ENCODE measurements around the gene CERCAM.

The CERCAM gene

DNA sequence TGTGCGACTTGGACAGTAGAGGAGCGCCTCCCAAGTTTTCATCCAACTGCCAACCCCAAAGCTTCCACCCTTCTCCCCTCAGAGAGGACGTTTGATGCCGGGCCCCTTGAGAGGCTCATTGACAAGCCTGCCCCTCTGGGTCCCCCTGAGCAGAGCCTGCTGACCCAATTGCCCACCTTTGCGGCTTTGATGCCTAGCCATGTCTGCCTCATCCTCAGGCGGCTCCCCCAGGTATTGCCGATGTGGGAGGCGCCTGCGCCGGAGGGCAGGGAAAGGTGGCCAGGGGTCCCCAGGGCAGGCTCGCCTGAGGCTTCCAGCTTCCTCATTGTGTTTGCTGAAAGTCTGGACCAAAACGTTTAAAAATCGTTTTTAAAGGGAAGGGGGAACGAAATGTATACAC lies 36.5 kb downstream of the CERCAM start:
- no peak for DNase-seq

DNA sequence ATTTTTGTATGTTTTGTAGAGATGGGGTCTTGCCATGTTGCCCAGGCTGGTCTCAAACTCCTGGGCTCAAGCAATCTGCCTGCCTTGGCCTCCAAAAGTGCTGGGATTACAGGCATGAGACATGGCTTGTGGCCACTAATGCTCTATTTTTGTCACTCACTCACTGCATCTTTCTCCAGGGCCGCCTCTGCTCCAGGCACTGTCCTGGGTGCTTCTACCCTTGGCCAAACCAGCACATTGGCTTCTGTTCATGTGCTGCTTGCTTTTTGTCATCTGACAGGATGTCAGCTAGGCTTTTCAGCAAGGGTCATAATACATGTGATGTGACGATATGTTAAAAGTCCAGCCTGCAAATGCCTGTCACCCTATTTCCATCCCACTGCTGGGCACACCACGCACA lies 38.4 kb downstream of the CERCAM start:
- no peak for DNase-seq

DNA sequence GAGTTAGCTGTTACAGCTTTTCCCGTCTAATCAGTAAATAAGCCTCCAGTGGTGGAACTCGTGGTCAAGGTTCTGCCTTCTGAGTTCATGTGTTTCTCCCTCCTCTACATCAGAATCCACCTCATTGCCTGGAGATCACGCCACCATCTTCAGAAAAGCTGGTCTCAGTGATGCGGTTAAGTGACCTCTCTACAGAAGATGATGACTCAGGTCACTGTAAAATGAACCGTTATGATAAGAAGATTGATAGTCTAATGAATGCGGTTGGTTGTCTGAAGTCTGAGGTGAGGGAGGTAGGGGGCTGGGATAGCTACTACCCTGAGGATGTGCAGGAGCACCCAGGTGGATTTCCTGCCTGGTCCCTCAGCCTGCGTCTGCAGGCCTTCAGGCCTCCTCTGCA lies 48.4 kb downstream of the CERCAM start:
- no peak for DNase-seq

DNA sequence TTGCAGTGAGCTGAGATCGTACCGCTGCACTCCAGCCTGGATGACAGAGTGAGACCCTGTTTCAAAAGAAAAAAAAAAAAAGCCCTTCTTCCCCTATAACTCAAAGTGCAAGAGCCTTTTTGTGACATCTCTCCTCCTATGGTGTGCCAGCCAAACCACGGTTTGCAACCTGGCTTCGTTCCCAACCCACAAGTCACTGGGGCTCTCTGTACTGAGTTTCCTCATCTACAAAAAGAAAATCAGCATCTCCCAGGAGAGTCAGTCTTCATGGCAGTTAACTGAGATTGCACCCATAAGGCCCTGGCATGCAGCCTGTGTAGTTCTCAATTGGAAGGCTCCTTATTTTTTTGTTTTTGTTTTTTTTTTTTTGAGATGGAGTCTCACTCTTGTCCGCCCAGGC lies 49.9 kb downstream of the CERCAM start:
- no peak for DNase-seq

DNA sequence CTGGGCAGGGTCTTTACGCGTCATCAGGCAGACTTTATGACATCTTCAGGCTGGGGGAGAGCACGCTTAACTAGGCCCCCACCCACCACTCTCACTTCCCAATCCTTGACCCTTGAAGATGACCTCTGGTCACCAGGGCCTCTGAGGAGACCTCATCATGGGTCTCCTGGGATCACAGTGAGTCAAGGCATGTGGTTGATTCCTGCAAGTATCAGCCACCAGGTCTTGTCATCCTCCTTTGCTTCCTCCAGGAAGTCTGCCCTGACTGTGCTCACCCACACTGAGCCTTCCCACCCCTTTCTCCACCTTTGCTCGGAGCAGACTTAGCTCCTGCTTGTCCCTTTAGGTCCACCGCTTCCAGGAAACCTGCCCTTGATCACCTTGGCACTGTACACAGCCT lies 52.4 kb downstream of the CERCAM start:
- no peak for DNase-seq

DNA sequence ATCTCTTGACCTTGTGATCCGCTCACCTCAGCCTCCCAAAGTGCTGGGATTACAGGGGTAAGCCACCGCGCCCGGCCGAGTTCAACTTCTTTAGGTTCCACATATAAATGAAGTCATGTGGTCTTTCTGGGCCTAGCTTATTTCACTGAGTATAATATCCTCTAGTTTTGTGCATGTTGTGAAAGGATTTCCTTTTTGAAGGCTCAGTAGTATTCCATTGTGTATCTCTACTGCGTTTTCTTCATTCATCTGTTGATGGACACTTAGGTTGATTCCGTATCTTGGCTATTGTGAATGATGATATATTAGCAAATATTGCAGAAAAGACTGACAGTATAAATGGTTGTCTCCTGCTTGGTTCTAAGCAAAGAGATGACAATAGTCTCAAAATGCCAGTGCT lies 55.2 kb downstream of the CERCAM start:
- no peak for DNase-seq

DNA sequence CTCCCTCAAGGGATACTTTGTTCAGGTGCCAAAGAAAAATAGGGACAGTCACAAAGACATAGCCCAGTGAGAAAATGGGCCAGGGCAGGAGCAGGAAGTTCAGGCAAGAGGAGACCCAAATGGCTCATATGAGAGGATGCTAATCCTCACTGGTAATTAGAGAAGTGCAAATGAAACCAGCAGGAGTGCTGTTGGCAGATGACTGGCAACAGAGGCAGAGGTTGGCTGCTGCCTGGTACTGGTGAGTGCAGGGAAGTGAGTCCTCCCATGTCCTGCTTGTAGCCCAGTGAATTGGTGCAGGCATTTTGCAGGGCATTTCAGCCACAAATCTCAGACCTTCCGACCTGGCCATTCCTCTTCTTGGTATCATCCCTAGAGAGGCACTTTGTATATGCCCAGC lies 58.6 kb downstream of the CERCAM start:
- no peak for DNase-seq

DNA sequence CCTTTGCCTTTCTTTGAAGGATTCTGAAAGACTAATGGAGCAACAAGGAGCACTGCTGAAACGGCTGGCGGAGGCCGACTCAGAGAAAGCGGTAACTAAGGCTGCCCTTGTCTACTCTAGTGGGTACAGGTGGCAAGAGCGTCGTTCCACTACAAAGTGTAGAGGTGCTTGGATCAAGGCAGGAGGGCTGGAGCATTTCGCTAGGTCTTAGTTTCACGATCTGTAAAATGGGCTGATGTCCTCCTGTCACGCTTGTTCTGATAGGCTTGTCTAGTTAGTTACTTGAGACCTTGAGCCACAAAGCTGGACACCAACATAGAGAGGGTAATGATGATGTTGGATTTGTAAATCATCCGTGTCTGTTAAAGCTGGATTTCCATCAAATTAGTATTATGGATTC lies 60.9 kb downstream of the CERCAM start:
- no peak for DNase-seq

DNA sequence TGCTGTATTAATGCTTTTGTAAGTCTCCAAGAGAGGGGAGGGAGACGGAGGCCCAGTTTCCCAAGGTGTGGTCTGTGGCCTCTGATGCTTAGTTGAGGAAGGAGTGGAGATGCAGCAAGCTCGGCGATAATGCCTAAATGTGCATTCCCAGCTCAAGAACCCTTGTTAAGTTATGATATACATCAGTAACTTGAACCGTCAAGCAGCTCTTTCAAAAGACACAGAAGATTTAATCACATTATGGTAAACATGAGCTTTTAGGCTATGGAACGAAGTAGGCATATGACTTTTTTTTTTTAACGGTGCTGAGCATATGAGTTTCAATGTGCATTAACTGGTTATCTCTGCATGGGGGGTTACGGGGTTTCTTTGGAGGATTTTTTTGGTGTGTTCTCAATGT lies 61.5 kb downstream of the CERCAM start:
- DNase-seq = no peak

DNA sequence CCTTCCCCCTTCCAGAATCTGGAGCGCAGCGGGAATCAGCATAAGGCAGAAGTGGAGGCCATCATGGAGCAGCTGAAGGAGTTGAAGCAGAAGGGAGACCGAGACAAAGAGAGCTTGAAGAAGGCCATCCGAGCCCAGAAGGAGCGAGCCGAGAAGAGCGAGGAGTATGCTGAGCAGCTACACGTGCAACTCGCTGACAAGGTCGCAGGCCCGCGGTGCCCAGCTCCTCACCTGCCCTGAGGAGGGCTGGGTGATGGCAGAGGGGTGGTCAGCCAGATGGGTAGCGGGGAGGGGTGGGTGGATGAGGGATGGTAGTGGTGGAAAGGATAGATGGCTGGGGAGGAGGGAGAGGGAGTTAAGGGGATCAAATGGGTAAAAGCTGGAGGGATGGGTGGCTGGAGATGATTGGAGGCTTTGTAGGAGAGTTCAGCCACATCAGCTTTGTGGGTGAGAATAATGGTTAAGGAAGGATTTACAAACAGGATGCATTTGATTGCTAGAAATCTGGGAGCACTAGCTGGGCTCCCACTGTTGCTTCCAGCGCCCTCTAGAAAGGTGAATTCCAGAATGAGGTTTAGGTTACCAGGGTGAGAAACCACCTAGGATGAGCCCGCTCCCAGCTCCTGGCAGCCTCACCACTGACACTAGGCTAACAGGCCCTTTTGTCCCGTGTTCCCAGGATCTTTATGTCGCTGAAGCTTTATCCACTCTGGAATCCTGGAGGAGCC lies 64.2 kb downstream of the CERCAM start:
- DNase-seq = no peak

DNA sequence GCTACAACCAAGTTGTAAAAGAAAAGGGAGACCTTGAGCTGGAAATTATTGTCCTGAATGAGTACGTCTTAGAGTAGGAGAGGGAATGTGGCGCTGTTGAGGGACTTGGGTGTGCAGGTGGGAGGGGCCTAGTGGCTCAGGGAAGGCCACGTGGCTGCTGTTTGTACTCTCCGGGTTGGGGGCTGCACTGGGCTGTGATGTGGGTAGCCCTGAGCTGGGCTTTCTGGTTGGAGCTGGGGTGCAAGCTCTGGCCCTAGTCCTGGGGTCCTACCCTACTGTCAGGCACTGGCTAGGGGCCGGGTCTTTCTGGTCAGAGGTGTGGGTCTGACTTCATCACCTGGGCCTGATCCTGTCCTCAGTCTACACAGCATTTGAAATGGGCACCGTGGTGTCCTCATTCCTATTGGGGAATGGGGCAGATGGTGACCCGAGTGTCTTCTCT lies 64.8 kb downstream of the CERCAM start:
- no peak for DNase-seq

DNA sequence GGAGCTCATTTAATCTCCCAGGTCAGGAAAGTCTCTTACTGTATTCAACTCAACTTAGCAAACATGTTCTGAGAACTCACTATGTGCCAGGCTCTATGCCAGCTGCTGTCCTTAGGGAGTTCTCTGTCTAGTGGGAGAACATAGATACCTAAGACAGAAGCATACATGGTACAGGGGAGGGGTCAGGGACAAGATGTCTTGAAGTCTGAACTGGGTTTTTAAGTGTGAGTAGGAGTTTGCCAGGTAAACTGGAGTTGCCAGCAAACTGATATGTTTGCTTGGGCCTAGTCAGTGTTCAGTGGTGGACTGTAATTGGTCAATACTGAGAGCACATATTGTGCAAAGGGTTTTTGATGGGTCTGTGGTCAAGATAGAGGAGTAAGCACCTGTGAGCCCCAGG lies 65.5 kb downstream of the CERCAM start:
- no peak for DNase-seq

All from stimulated activated naive CD4-positive, alpha-beta T cell treated with Interleukin-2 at 50 U/mL for 16 hours (primary cell).